Activated CD8-positive, alpha-beta memory T cell treated with anti-CD3 and anti-CD28 coated beads, Interleukin-2, amount 50 U/mL, for 1 hour (primary cell): ENCODE data around the gene FRG1.
"Not testable (repeated sequence)": the region's sequence is repeated elsewhere in the genome, so short reads cannot be mapped to it uniquely, and the experiment has no call there.

Source experiments
- DNase-seq: peaks from one replicate; pipeline ENCODE4 v3.0.0-alpha.2; 2020; ENCODE audit errors: extremely low read depth

The FRG1 gene

GRCh38 chr4:189985651-189986243 is 45.1 kb downstream of the FRG1 start:
- DNase-seq: not testable (repeated sequence)

GRCh38 chr4:189988877-189989431 is 48.3 kb downstream of the FRG1 start:
- no peak for DNase-seq

GRCh38 chr4:189989941-189990340 is 49.3 kb downstream of the FRG1 start:
- not testable (repeated sequence) for DNase-seq
